WTC11 (cell line): ENCODE results near the gene SOWAHD. TPM values are rescaled to one million over a fixed set of nuclear protein-coding genes. Genes with fewer than 3 reads are reported as not detected.
A peak's percentile ranks its signal among the peaks of the same experiment; 100 is the strongest.

ENCODE experiments used
- ATAC-seq: fragments of 200-7000 bp; cut with Tn5 transposase; 2 replicates; pipeline ENCODE4 v1.10.0; 2021; ENCODE audit warnings: mild to moderate bottlenecking, moderate library complexity
- CTCF ChIA-PET: fragments of 300-600 bp; sonication (Branson Sonifier 250); formaldehyde crosslinking; loops from one replicate; lab custom pipeline; 2021; ENCODE audit warnings: antibody characterized with exemption; lab: Charles Lee
- POLR2A ChIA-PET: fragments of 350-600 bp; sonication (Branson Sonifier 250); formaldehyde crosslinking; loops from one replicate; lab custom pipeline; 2021; ENCODE audit warnings: antibody characterized with exemption; lab: Charles Lee
- DNase-seq: peaks from one replicate; pipeline ENCODE4 v3.0.0; 2021; ENCODE audit warnings: low spot score
- H3K27ac Mint-ChIP-seq: 2 replicates; pipeline ENCODE4 v1.8.0; 2021; ENCODE audit warnings: mixed read lengths
- H3K27me3 Mint-ChIP-seq: 2 replicates; pipeline ENCODE4 v1.8.0; 2021; ENCODE audit warnings: low read depth, mild to moderate bottlenecking, moderate library complexity, mixed read lengths
- H3K36me3 Mint-ChIP-seq: 2 replicates; pipeline ENCODE4 v1.8.0; 2021; ENCODE audit warnings: mixed read lengths
- H3K4me1 Mint-ChIP-seq: 2 replicates; pipeline ENCODE4 v1.8.0; 2022; ENCODE audit warnings: mixed read lengths
- H3K4me3 Mint-ChIP-seq: 2 replicates; pipeline ENCODE4 v1.8.0; 2021; ENCODE audit warnings: mild to moderate bottlenecking, moderate library complexity, mixed read lengths
- H3K9me3 Mint-ChIP-seq: 2 replicates; pipeline ENCODE4 v1.8.0; 2021; ENCODE audit warnings: mixed read lengths
- ATF1 ChIP-seq: sonication (generic); formaldehyde crosslinking; IDR thresholded peaks from 2 replicates; pipeline ENCODE4 v1.8.1; 2023; ENCODE audit warnings: mild to moderate bottlenecking, moderate library complexity, missing genetic modification reagents
- CREB1 ChIP-seq: sonication (generic); formaldehyde crosslinking; IDR thresholded peaks from 2 replicates; pipeline ENCODE4 v1.8.0; 2023; ENCODE audit warnings: mild to moderate bottlenecking, missing genetic modification reagents
- ETV6 ChIP-seq: sonication (generic); formaldehyde crosslinking; IDR thresholded peaks from 2 replicates; pipeline ENCODE4 v1.8.1; 2022; ENCODE audit warnings: mild to moderate bottlenecking, missing genetic modification reagents
- FOXJ3 ChIP-seq: sonication (generic); formaldehyde crosslinking; IDR thresholded peaks from 2 replicates; pipeline ENCODE4 v1.9.0; 2021; ENCODE audit warnings: missing genetic modification reagents, mild to moderate bottlenecking, borderline replicate concordance
- GRHL2 ChIP-seq: fragments of 250-450 bp; sonication (Bioruptor Pico); IDR thresholded peaks from 2 replicates; pipeline ENCODE4 v1.8.0; 2022; ENCODE audit warnings: mild to moderate bottlenecking, moderate library complexity; ENCODE audit not compliant: insufficient replicate concordance, severe bottlenecking
- GTF2I ChIP-seq: fragments of 250-450 bp; sonication (Bioruptor Pico); conservative IDR thresholded peaks from 2 replicates; pipeline ENCODE4 v1.4.0; 2021; ENCODE audit warnings: mild to moderate bottlenecking
- NR1H2 ChIP-seq: sonication (generic); formaldehyde crosslinking; IDR thresholded peaks from 2 replicates; pipeline ENCODE4 v1.9.0; 2021; ENCODE audit warnings: mild to moderate bottlenecking, moderate library complexity, missing genetic modification reagents
- NR2C2 ChIP-seq: sonication (generic); formaldehyde crosslinking; IDR thresholded peaks from 2 replicates; pipeline ENCODE4 v1.8.0; 2022; ENCODE audit warnings: mild to moderate bottlenecking, missing genetic modification reagents
- PRRX2 ChIP-seq: fragments of 250-450 bp; sonication (Bioruptor Pico); IDR thresholded peaks from 2 replicates; pipeline ENCODE4 v1.8.0; 2021; ENCODE audit warnings: mild to moderate bottlenecking
- ZNF263 ChIP-seq: sonication (generic); formaldehyde crosslinking; IDR thresholded peaks from 2 replicates; pipeline ENCODE4 v1.8.1; 2022; ENCODE audit warnings: low read depth, mild to moderate bottlenecking, moderate library complexity, missing genetic modification reagents
- ZNF396 ChIP-seq: fragments of 250-450 bp; sonication (Bioruptor Pico); IDR thresholded peaks from 2 replicates; pipeline ENCODE4 v1.8.0; 2021; ENCODE audit warnings: mild to moderate bottlenecking, moderate library complexity, borderline replicate concordance
- ZNF423 ChIP-seq: fragments of 250-450 bp; sonication (Bioruptor Pico); IDR thresholded peaks from 2 replicates; pipeline ENCODE4 v2.1.2; 2022; ENCODE audit warnings: mild to moderate bottlenecking, moderate library complexity
- total RNA-seq: library from RNA; stranded (reverse); gene quantifications from 3 replicates; pipeline ENCODE4 v1.2.3, GENCODE V29; 2021
- TF ChIP-seq, protein P1 (sequence below): sonication (generic); formaldehyde crosslinking; IDR thresholded peaks from 2 replicates; pipeline ENCODE4 v1.8.1; 2022; ENCODE audit warnings: low read depth, missing genetic modification reagents, borderline replicate concordance
- TF ChIP-seq, protein P2 (sequence below): fragments of 250-450 bp; sonication (Bioruptor Pico); IDR thresholded peaks from 2 replicates; pipeline ENCODE4 v1.9.0; 2021; ENCODE audit warnings: mild to moderate bottlenecking
- TF ChIP-seq, protein P3 (sequence below): sonication (generic); formaldehyde crosslinking; IDR thresholded peaks from 2 replicates; pipeline ENCODE4 v1.8.1; 2023; ENCODE audit warnings: mild to moderate bottlenecking, missing genetic modification reagents
- TF ChIP-seq, protein P4 (sequence below): fragments of 200-600 bp; IDR thresholded peaks from 2 replicates; pipeline ENCODE4 v1.8.0; 2022; ENCODE audit warnings: antibody characterized with exemption
- TF ChIP-seq, protein P5 (sequence below): sonication (generic); formaldehyde crosslinking; IDR thresholded peaks from 2 replicates; pipeline ENCODE4 v1.8.1; 2023; ENCODE audit warnings: mild to moderate bottlenecking, missing genetic modification reagents, moderate library complexity
- TF ChIP-seq, protein P6 (sequence below): sonication (generic); formaldehyde crosslinking; IDR thresholded peaks from 2 replicates; pipeline ENCODE4 v1.8.1; 2023; ENCODE audit warnings: mild to moderate bottlenecking, moderate library complexity, missing genetic modification reagents
- TF ChIP-seq, protein P7 (sequence below): sonication (generic); formaldehyde crosslinking; IDR thresholded peaks from 2 replicates; pipeline ENCODE4 v1.8.0; 2023; ENCODE audit warnings: missing genetic modification reagents

SOWAHD gene
- total RNA-seq, 1 experiment from 2014 or later = 5.0 TPM

DNA sequence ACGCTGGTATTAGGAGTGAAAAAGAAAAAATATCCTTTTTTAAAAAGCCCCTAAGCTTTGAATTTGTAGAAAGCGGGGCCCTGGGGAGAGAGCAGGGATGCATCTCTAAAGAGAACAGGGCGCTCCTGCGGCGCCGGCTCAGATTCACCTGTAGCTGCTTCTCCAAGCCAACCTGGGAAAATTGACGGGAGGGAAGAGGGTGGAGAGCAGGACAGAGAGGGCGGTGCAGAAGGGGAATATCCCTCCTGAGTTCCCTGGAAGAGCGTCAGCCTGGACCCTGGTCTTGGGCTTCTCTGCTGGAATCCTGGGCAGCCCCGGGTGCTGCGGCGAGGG lies 776 bp upstream of the SOWAHD start:
- ChIA-PET CTCF (interaction anchor here (0.6 to 4.1 kb wide), 17 partner anchors 19 to 282 kb away, joined by 3 to 30 read pairs (median 8); partner anchors contain the start of genes RPL39, SEPTIN6, UBE2A and UPF3B), POLR2A (interaction anchor here (0.7 to 3.8 kb wide), 7 partner anchors 28 to 184 kb away, joined by 3 to 34 read pairs (median 5); partner anchors contain the start of genes RPL39, SEPTIN6 and UBE2A)
- Mint-ChIP-seq H3K4me3 (peak overlapping the region; percentile 80), H3K27me3 (peaks cover 13% of the 10 kb centered on the region), H3K36me3 (no peaks in the 10 kb centered on the region), H3K9me3 (no peaks in the 10 kb centered on the region), H3K4me1 (peaks cover 36% of the 10 kb centered on the region), H3K27ac (peak overlapping the region; percentile 95)
- DNase-seq = no peak
- TF ChIP-seq ZNF423 (no peak), NR1H2 (CRISPR knock-in tag) (no peak), PRRX2 (CRISPR knock-in tag) (no peak), ATF1 (CRISPR knock-in tag) (no peak), GRHL2 (CRISPR knock-in tag) (no peak), ETV6 (CRISPR knock-in tag) (no peak), ZNF396 (no peak), GTF2I (CRISPR knock-in tag) (no peak)
- TF ChIP-seq, protein P1, sequence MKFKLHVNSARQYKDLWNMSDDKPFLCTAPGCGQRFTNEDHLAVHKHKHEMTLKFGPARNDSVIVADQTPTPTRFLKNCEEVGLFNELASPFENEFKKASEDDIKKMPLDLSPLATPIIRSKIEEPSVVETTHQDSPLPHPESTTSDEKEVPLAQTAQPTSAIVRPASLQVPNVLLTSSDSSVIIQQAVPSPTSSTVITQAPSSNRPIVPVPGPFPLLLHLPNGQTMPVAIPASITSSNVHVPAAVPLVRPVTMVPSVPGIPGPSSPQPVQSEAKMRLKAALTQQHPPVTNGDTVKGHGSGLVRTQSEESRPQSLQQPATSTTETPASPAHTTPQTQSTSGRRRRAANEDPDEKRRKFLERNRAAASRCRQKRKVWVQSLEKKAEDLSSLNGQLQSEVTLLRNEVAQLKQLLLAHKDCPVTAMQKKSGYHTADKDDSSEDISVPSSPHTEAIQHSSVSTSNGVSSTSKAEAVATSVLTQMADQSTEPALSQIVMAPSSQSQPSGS (CRISPR knock-in tag) = no peak
- TF ChIP-seq, protein P2, sequence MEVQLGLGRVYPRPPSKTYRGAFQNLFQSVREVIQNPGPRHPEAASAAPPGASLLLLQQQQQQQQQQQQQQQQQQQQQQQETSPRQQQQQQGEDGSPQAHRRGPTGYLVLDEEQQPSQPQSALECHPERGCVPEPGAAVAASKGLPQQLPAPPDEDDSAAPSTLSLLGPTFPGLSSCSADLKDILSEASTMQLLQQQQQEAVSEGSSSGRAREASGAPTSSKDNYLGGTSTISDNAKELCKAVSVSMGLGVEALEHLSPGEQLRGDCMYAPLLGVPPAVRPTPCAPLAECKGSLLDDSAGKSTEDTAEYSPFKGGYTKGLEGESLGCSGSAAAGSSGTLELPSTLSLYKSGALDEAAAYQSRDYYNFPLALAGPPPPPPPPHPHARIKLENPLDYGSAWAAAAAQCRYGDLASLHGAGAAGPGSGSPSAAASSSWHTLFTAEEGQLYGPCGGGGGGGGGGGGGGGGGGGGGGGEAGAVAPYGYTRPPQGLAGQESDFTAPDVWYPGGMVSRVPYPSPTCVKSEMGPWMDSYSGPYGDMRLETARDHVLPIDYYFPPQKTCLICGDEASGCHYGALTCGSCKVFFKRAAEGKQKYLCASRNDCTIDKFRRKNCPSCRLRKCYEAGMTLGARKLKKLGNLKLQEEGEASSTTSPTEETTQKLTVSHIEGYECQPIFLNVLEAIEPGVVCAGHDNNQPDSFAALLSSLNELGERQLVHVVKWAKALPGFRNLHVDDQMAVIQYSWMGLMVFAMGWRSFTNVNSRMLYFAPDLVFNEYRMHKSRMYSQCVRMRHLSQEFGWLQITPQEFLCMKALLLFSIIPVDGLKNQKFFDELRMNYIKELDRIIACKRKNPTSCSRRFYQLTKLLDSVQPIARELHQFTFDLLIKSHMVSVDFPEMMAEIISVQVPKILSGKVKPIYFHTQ = no peak
- TF ChIP-seq, protein P3, sequence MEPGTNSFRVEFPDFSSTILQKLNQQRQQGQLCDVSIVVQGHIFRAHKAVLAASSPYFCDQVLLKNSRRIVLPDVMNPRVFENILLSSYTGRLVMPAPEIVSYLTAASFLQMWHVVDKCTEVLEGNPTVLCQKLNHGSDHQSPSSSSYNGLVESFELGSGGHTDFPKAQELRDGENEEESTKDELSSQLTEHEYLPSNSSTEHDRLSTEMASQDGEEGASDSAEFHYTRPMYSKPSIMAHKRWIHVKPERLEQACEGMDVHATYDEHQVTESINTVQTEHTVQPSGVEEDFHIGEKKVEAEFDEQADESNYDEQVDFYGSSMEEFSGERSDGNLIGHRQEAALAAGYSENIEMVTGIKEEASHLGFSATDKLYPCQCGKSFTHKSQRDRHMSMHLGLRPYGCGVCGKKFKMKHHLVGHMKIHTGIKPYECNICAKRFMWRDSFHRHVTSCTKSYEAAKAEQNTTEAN (CRISPR knock-in tag) = no peak
- TF ChIP-seq, protein P4, sequence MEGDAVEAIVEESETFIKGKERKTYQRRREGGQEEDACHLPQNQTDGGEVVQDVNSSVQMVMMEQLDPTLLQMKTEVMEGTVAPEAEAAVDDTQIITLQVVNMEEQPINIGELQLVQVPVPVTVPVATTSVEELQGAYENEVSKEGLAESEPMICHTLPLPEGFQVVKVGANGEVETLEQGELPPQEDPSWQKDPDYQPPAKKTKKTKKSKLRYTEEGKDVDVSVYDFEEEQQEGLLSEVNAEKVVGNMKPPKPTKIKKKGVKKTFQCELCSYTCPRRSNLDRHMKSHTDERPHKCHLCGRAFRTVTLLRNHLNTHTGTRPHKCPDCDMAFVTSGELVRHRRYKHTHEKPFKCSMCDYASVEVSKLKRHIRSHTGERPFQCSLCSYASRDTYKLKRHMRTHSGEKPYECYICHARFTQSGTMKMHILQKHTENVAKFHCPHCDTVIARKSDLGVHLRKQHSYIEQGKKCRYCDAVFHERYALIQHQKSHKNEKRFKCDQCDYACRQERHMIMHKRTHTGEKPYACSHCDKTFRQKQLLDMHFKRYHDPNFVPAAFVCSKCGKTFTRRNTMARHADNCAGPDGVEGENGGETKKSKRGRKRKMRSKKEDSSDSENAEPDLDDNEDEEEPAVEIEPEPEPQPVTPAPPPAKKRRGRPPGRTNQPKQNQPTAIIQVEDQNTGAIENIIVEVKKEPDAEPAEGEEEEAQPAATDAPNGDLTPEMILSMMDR = no peak
- TF ChIP-seq, protein P5, sequence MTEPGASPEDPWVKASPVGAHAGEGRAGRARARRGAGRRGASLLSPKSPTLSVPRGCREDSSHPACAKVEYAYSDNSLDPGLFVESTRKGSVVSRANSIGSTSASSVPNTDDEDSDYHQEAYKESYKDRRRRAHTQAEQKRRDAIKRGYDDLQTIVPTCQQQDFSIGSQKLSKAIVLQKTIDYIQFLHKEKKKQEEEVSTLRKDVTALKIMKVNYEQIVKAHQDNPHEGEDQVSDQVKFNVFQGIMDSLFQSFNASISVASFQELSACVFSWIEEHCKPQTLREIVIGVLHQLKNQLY (CRISPR knock-in tag) = no peak
- ATAC-seq = peak; percentile 17

DNA sequence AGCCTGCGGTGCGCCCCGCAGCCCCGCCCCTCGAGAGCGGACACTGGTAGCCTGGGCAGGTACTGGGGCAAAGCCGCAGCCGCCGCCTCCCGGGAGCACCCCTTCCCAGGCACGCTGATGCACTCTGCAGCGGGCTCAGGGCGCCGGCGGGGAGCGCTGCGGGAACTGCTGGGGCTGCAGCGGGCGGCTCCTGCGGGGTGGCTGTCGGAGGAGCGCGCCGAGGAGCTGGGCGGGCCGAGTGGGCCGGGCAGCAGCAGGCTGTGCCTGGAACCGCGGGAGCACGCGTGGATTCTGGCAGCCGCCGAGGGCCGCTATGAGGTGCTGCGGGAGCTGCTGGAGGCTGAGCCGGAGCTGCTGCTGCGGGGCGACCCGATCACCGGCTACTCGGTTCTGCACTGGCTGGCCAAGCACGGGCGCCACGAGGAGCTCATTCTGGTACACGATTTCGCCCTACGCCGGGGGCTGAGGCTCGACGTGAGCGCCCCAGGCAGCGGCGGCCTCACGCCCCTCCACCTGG lies 401 bp downstream of the SOWAHD start:
- H3K36me3 Mint-ChIP-seq = no peaks in the 10 kb centered on the region
- peaks cover 42% of the 10 kb centered on the region for H3K4me1 Mint-ChIP-seq
- DNase-seq (peak; percentile 54), ATAC-seq (peak; percentile 29)
- CTCF ChIA-PET = interaction anchor here (0.7 to 4.1 kb wide), 18 partner anchors 18 to 283 kb away, joined by 3 to 30 read pairs (median 8); partner anchors contain the start of genes RPL39, SEPTIN6, UBE2A and UPF3B
- peak overlapping the region; percentile 71 for H3K4me3 Mint-ChIP-seq
- POLR2A ChIA-PET = interaction anchor here (0.6 to 3.8 kb wide), 6 partner anchors 33 to 229 kb away, joined by 3 to 34 read pairs (median 7); partner anchors contain the start of genes RPL39, SEPTIN6 and UBE2A
- H3K27me3 Mint-ChIP-seq = peaks cover 13% of the 10 kb centered on the region
- H3K9me3 Mint-ChIP-seq = no peaks in the 10 kb centered on the region
- H3K27ac Mint-ChIP-seq = no peak overlapping the region
- TF ChIP-seq, protein P2 = no peak
- TF ChIP-seq, protein P6, sequence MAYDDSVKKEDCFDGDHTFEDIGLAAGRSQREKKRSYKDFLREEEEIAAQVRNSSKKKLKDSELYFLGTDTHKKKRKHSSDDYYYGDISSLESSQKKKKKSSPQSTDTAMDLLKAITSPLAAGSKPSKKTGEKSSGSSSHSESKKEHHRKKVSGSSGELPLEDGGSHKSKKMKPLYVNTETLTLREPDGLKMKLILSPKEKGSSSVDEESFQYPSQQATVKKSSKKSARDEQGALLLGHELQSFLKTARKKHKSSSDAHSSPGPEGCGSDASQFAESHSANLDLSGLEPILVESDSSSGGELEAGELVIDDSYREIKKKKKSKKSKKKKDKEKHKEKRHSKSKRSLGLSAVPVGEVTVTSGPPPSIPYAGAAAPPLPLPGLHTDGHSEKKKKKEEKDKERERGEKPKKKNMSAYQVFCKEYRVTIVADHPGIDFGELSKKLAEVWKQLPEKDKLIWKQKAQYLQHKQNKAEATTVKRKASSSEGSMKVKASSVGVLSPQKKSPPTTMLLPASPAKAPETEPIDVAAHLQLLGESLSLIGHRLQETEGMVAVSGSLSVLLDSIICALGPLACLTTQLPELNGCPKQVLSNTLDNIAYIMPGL = peak; percentile 63
- TF ChIP-seq ZNF263 (CRISPR knock-in tag) = 0 out of 2 replicates have a peak, but pooled peaks have one; percentile 33
- no peak for TF ChIP-seq FOXJ3 (CRISPR knock-in tag)
- no peak for TF ChIP-seq GRHL2 (CRISPR knock-in tag)
- TF ChIP-seq, protein P7, sequence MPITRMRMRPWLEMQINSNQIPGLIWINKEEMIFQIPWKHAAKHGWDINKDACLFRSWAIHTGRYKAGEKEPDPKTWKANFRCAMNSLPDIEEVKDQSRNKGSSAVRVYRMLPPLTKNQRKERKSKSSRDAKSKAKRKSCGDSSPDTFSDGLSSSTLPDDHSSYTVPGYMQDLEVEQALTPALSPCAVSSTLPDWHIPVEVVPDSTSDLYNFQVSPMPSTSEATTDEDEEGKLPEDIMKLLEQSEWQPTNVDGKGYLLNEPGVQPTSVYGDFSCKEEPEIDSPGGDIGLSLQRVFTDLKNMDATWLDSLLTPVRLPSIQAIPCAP = no peak
- no peak for TF ChIP-seq NR2C2 (CRISPR knock-in tag)
- TF ChIP-seq, protein P5 (CRISPR knock-in tag) = no peak
- no peak for TF ChIP-seq CREB1 (CRISPR knock-in tag)
- no peak for TF ChIP-seq PRRX2 (CRISPR knock-in tag)
